Measurements from ENCODE around the gene DDX10.

DNA sequence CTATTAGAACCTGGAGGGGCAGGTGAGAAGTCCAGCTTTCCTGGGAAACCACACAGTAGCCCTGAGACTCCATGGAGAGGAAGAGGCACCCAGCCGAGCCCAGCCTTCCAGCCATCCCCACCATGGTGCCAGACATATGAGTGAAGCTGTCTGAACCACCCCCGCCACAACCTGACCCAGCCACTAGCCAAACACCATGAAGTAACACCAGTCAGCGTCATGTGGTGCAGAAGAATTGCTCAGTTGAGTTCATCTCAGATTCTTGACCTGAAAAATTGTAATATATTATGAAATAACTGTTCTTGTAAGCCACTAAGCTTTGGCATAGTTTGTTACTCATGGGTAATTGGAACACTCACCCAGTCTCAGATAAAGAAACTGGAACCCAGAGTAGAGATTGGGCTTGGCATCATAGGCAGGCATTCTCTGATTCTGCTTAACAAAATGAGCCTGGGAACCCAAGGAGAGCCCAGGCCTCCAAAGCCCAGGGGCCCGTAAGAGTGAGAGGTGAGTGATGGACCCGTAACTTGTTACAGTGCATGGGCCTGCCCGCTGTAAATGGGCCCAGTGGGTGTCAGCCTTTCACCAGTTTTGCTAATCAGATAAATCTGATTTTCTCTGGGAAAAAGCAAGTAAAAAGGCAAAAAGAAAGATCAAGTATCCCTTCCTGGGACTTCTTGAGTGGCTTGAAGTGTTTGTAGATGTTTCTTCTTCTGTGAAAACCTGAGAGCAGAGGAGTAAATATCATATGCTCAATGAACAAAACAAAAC lies 305.5 kb downstream of the DDX10 start:
- TF ChIP-seq, protein P1, sequence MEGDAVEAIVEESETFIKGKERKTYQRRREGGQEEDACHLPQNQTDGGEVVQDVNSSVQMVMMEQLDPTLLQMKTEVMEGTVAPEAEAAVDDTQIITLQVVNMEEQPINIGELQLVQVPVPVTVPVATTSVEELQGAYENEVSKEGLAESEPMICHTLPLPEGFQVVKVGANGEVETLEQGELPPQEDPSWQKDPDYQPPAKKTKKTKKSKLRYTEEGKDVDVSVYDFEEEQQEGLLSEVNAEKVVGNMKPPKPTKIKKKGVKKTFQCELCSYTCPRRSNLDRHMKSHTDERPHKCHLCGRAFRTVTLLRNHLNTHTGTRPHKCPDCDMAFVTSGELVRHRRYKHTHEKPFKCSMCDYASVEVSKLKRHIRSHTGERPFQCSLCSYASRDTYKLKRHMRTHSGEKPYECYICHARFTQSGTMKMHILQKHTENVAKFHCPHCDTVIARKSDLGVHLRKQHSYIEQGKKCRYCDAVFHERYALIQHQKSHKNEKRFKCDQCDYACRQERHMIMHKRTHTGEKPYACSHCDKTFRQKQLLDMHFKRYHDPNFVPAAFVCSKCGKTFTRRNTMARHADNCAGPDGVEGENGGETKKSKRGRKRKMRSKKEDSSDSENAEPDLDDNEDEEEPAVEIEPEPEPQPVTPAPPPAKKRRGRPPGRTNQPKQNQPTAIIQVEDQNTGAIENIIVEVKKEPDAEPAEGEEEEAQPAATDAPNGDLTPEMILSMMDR (IDR thresholded peaks at IDR 0.05): no peak
- no peak for TF ChIP-seq POLR2A (IDR thresholded peaks at IDR 0.05)
